Measurements from ENCODE around the gene ZNF438. TPM values are rescaled to one million over a fixed set of nuclear protein-coding genes. Genes with fewer than 3 reads are reported as not detected.

ZNF438 gene
- total RNA-seq: 1 to 10 TPM; 3.1 to 3.7 TPM

- H3K27ac Mint-ChIP-seq: peak within 1 kb of the TSS; percentile 99
- peak within 1 kb of the TSS; percentile 81 for H3K4me3 Mint-ChIP-seq
- no peaks in the 10 kb centered on the region for H3K36me3 Mint-ChIP-seq (ENCODE audit: low read depth)
- ATAC-seq: peak; percentile 81
- peak; percentile 96 for DNase-seq
- H3K4me1 Mint-ChIP-seq: peaks cover 19% of the 10 kb centered on the region
- H3K27me3 Mint-ChIP-seq: no peaks in the 10 kb centered on the region
- POLR2A ChIA-PET: interaction anchor here (0.5 to 1.6 kb wide), 6 partner anchors 69 to 1347 kb away, joined by 3 to 9 read pairs (median 4); partner anchors contain the start of gene ZEB1
- intact Hi-C loops (cut with DNase I, micrococcal nuclease): loop anchor here (1.0 to 5.0 kb wide), 15 partner anchors 45 to 1346 kb away; partner anchors contain the start of genes MAP3K8 (in 1 of the 2) and MTPAP (in 1 of the 2)
- H3K9me3 Mint-ChIP-seq (ENCODE audit: low read depth): no peaks in the 10 kb centered on the region
- CTCF ChIA-PET: interaction anchor here (0.6 to 1.9 kb wide), 15 partner anchors 9 to 1214 kb away, joined by 3 to 8 read pairs (median 4); no protein-coding TSS in a partner anchor
These were observed at the start of gene ZNF438 for GRCh38 chr10:31031558-31032257. Gene ZNF438 (minus strand): TSS chr10:31031865. CDS start chr10:30877034, 154,831 bp downstream.

GRCh38 chr10:31076610-31076988 is 44.9 kb upstream of the ZNF438 start:
- H3K9me3 Mint-ChIP-seq (ENCODE audit: low read depth): no peaks in the 10 kb centered on the region

GRCh38 chr10:31075881-31076609 is 44.4 kb upstream of the ZNF438 start:
- Mint-ChIP-seq H3K27me3 (peaks cover 5% of the 10 kb centered on the region), H3K27ac (no peak overlapping the region), H3K36me3 (ENCODE audit: low read depth) (no peaks in the 10 kb centered on the region), H3K9me3 (ENCODE audit: low read depth) (no peaks in the 10 kb centered on the region), H3K4me1 (no peaks in the 10 kb centered on the region), H3K4me3 (no peak overlapping the region)
- intact Hi-C loops (cut with DNase I, micrococcal nuclease): no loop called here
- DNase-seq: no peak
- ChIA-PET CTCF (interaction anchor here (0.6 kb wide), 1 partner anchor 21 kb away, joined by 3 read pairs; no protein-coding TSS in a partner anchor), POLR2A (no interaction called here)
- no peak for ATAC-seq

More at GRCh38 chr10:31076610-31076988, 44.9 kb upstream of the ZNF438 start:
- POLR2A ChIA-PET: no interaction called here
- Mint-ChIP-seq H3K4me1 (no peaks in the 10 kb centered on the region), H3K36me3 (ENCODE audit: low read depth) (no peaks in the 10 kb centered on the region), H3K27me3 (peaks cover 2% of the 10 kb centered on the region), H3K27ac (no peak overlapping the region), H3K4me3 (no peak overlapping the region)
- DNase-seq (no peak), ATAC-seq (no peak)
- CTCF ChIA-PET: interaction anchor here (0.6 kb wide), 1 partner anchor 20 kb away, joined by 3 read pairs; no protein-coding TSS in a partner anchor
- intact Hi-C loops (cut with DNase I, micrococcal nuclease): no loop called here

GRCh38 chr10:31075434-31075833 is 43.8 kb upstream of the ZNF438 start:
- intact Hi-C loops (cut with DNase I, micrococcal nuclease): no loop called here
- CTCF ChIA-PET: no interaction called here
- H3K27me3 Mint-ChIP-seq: peaks cover 9% of the 10 kb centered on the region
- no peaks in the 10 kb centered on the region for H3K36me3 Mint-ChIP-seq (ENCODE audit: low read depth)
- H3K4me1 Mint-ChIP-seq: no peaks in the 10 kb centered on the region
- POLR2A ChIA-PET: no interaction called here
- DNase-seq (no peak), ATAC-seq (no peak)
- no peak overlapping the region for H3K4me3 Mint-ChIP-seq
- H3K27ac Mint-ChIP-seq: no peak overlapping the region
- no peaks in the 10 kb centered on the region for H3K9me3 Mint-ChIP-seq (ENCODE audit: low read depth)

- no peak overlapping the region for H3K4me3 Mint-ChIP-seq
- ChIA-PET POLR2A (interaction anchor here (0.5 kb wide), 1 partner anchor 72 kb away, joined by 4 read pairs; no protein-coding TSS in a partner anchor), CTCF (no interaction called here)
- peaks cover 11% of the 10 kb centered on the region for H3K27me3 Mint-ChIP-seq
- no peaks in the 10 kb centered on the region for H3K36me3 Mint-ChIP-seq (ENCODE audit: low read depth)
- ATAC-seq (no peak), DNase-seq (no peak)
- no peak overlapping the region for H3K27ac Mint-ChIP-seq
- H3K9me3 Mint-ChIP-seq (ENCODE audit: low read depth): no peaks in the 10 kb centered on the region
- intact Hi-C loops (cut with DNase I, micrococcal nuclease): no loop called here
- no peaks in the 10 kb centered on the region for H3K4me1 Mint-ChIP-seq
These were observed 43.0 kb upstream of the ZNF438 start for GRCh38 chr10:31074722-31075086.

- intact Hi-C loops (cut with DNase I, micrococcal nuclease): no loop called here
- H3K4me1 Mint-ChIP-seq: no peaks in the 10 kb centered on the region
- no peak for DNase-seq
- H3K27me3 Mint-ChIP-seq: peaks cover 11% of the 10 kb centered on the region
- POLR2A ChIA-PET: interaction anchor here (0.5 to 0.6 kb wide), 2 partner anchors 72 to 688 kb away, joined by 3 to 4 read pairs; no protein-coding TSS in a partner anchor
- no peak for ATAC-seq
- no peaks in the 10 kb centered on the region for H3K9me3 Mint-ChIP-seq (ENCODE audit: low read depth)
- H3K4me3 Mint-ChIP-seq: no peak overlapping the region
- CTCF ChIA-PET: interaction anchor here (1.4 kb wide), 1 partner anchor 8 kb away, joined by 4 read pairs; no protein-coding TSS in a partner anchor
- H3K27ac Mint-ChIP-seq: no peak overlapping the region
- no peaks in the 10 kb centered on the region for H3K36me3 Mint-ChIP-seq (ENCODE audit: low read depth)
These were observed 42.5 kb upstream of the ZNF438 start for GRCh38 chr10:31073996-31074721.

- Mint-ChIP-seq H3K9me3 (ENCODE audit: low read depth) (no peaks in the 10 kb centered on the region), H3K27ac (no peak overlapping the region), H3K36me3 (ENCODE audit: low read depth) (no peaks in the 10 kb centered on the region), H3K4me3 (no peak overlapping the region), H3K4me1 (no peaks in the 10 kb centered on the region), H3K27me3 (peaks cover 11% of the 10 kb centered on the region)
- CTCF ChIA-PET: interaction anchor here (1.4 kb wide), 1 partner anchor 9 kb away, joined by 4 read pairs; no protein-coding TSS in a partner anchor
- POLR2A ChIA-PET: no interaction called here
- ATAC-seq (no peak), DNase-seq (no peak)
- intact Hi-C loops (cut with DNase I, micrococcal nuclease): no loop called here
These were observed 41.5 kb upstream of the ZNF438 start for GRCh38 chr10:31073211-31073610.

GRCh38 chr10:31072451-31072850 is 40.8 kb upstream of the ZNF438 start:
- no peaks in the 10 kb centered on the region for H3K9me3 Mint-ChIP-seq (ENCODE audit: low read depth)
- no peaks in the 10 kb centered on the region for H3K4me1 Mint-ChIP-seq
- DNase-seq: no peak
- H3K27me3 Mint-ChIP-seq: peaks cover 11% of the 10 kb centered on the region
- no peak for ATAC-seq
- ChIA-PET CTCF (interaction anchor here (1.4 kb wide), 1 partner anchor 10 kb away, joined by 4 read pairs; no protein-coding TSS in a partner anchor), POLR2A (no interaction called here)
- no peak overlapping the region for H3K4me3 Mint-ChIP-seq
- intact Hi-C loops (cut with DNase I, micrococcal nuclease): no loop called here
- no peaks in the 10 kb centered on the region for H3K36me3 Mint-ChIP-seq (ENCODE audit: low read depth)
- no peak overlapping the region for H3K27ac Mint-ChIP-seq

- ChIA-PET POLR2A (no interaction called here), CTCF (no interaction called here)
- Mint-ChIP-seq H3K36me3 (ENCODE audit: low read depth) (no peaks in the 10 kb centered on the region), H3K4me3 (no peak overlapping the region), H3K27me3 (peaks cover 13% of the 10 kb centered on the region), H3K9me3 (ENCODE audit: low read depth) (no peaks in the 10 kb centered on the region), H3K27ac (no peak overlapping the region), H3K4me1 (no peaks in the 10 kb centered on the region)
- DNase-seq: no peak
- intact Hi-C loops (cut with DNase I, micrococcal nuclease): no loop called here
- ATAC-seq: no peak
These were observed 39.8 kb upstream of the ZNF438 start for GRCh38 chr10:31071232-31072005.

- Mint-ChIP-seq H3K27me3 (peaks cover 14% of the 10 kb centered on the region), H3K27ac (no peak overlapping the region)
- POLR2A ChIA-PET: no interaction called here
These were observed 39.0 kb upstream of the ZNF438 start for GRCh38 chr10:31070691-31071090.

GRCh38 chr10:31070025-31070424 is 38.4 kb upstream of the ZNF438 start:
- no peaks in the 10 kb centered on the region for H3K36me3 Mint-ChIP-seq (ENCODE audit: low read depth)
- no peak overlapping the region for H3K27ac Mint-ChIP-seq
- H3K9me3 Mint-ChIP-seq (ENCODE audit: low read depth): no peaks in the 10 kb centered on the region
- no peaks in the 10 kb centered on the region for H3K4me1 Mint-ChIP-seq
- DNase-seq (no peak), ATAC-seq (no peak)
- POLR2A ChIA-PET: no interaction called here
- intact Hi-C loops (cut with DNase I, micrococcal nuclease): no loop called here
- H3K4me3 Mint-ChIP-seq: no peak overlapping the region
- CTCF ChIA-PET: no interaction called here
- peaks cover 18% of the 10 kb centered on the region for H3K27me3 Mint-ChIP-seq

More at GRCh38 chr10:31070691-31071090, 39.0 kb upstream of the ZNF438 start:
- Mint-ChIP-seq H3K9me3 (ENCODE audit: low read depth) (no peaks in the 10 kb centered on the region), H3K4me3 (no peak overlapping the region), H3K4me1 (no peaks in the 10 kb centered on the region), H3K36me3 (ENCODE audit: low read depth) (no peaks in the 10 kb centered on the region)
- CTCF ChIA-PET: no interaction called here
- intact Hi-C loops (cut with DNase I, micrococcal nuclease): no loop called here
- no peak for DNase-seq
- no peak for ATAC-seq

All from activated CD4-positive, alpha-beta T cell treated with anti-CD3 and anti-CD28 coated beads for 36 hours (primary cell).